Activated CD8-positive, alpha-beta T cell treated with anti-CD3 and anti-CD28 coated beads for 36 hours (primary cell): ENCODE results near the gene GAS2. TPM values are rescaled to one million over a fixed set of nuclear protein-coding genes. Genes with fewer than 3 reads are reported as not detected.

Experiments
- ATAC-seq: fragments of 200-7000 bp; cut with Tn5 transposase; one replicate; pipeline ENCODE4 v1.10.0; 2021; ENCODE audit warnings: mild to moderate bottlenecking, moderate library complexity
- CTCF ChIA-PET: fragments of 350-600 bp; sonication (Branson Sonifier 250); formaldehyde crosslinking; loops from one replicate; lab custom pipeline; 2021; ENCODE audit warnings: antibody characterized with exemption; lab: Charles Lee
- POLR2A ChIA-PET: fragments of 350-600 bp; sonication (Branson Sonifier 250); formaldehyde crosslinking; loops from one replicate; lab custom pipeline; 2021; ENCODE audit warnings: antibody characterized with exemption; lab: Charles Lee
- DNase-seq: peaks from one replicate; pipeline ENCODE4 v3.0.0-alpha.2; 2020
- H3K27ac Mint-ChIP-seq: one replicate; pipeline ENCODE4 v1.8.0; 2021; ENCODE audit warnings: mild to moderate bottlenecking, mixed read lengths
- H3K27me3 Mint-ChIP-seq: one replicate; pipeline ENCODE4 v1.8.0; 2021; ENCODE audit warnings: mixed read lengths
- H3K36me3 Mint-ChIP-seq: one replicate; pipeline ENCODE4 v1.8.0; 2021; ENCODE audit warnings: low read depth, mixed read lengths
- H3K4me1 Mint-ChIP-seq: one replicate; pipeline ENCODE4 v1.8.0; 2021; ENCODE audit warnings: low read depth, mixed read lengths
- H3K4me3 Mint-ChIP-seq: one replicate; pipeline ENCODE4 v1.8.0; 2021; ENCODE audit warnings: mild to moderate bottlenecking, moderate library complexity, mixed read lengths
- H3K9me3 Mint-ChIP-seq: one replicate; pipeline ENCODE4 v1.8.0; 2021; ENCODE audit warnings: mixed read lengths
- CTCF ChIP-seq: fragments of 200-600 bp; IDR thresholded peaks from one replicate; pipeline ENCODE4 v1.8.0; 2022; ENCODE audit warnings: antibody characterized with exemption, mild to moderate bottlenecking
- intact Hi-C: fragments of 100-400 bp; cut with micrococcal nuclease; formaldehyde crosslinking; loops from one replicate; pipeline ENCODE4 v1.10.0; 2022
- total RNA-seq, 2 experiments: library from RNA; stranded (reverse); gene quantifications; one replicate each; pipeline ENCODE4 v1.2.3, GENCODE V29; 2021

The GAS2 gene
- total RNA-seq, 2 experiments from 2014 or later, result 0.99 to 2.6 TPM

GRCh38 chr11:22626573-22627239 is 39.7 kb upstream of the GAS2 start:
- H3K9me3 Mint-ChIP-seq, result no peaks in the 10 kb centered on the region
- ATAC-seq (no peak), DNase-seq (no peak)
- ChIA-PET POLR2A (interaction anchor here (0.6 to 2.5 kb wide), 5 partner anchors 8 to 121 kb away, joined by 3 to 11 read pairs (median 4); no protein-coding TSS in a partner anchor), CTCF (interaction anchor here (1.0 to 2.0 kb wide), 3 partner anchors 10 to 161 kb away, joined by 3 to 7 read pairs (median 5); no protein-coding TSS in a partner anchor)
- intact Hi-C loops, result no loop called here
- H3K27me3 Mint-ChIP-seq, result no peaks in the 10 kb centered on the region
- H3K27ac Mint-ChIP-seq, result peak overlapping the region; percentile 22
- peaks cover 22% of the 10 kb centered on the region for H3K4me1 Mint-ChIP-seq
- H3K36me3 Mint-ChIP-seq, result peaks cover 20% of the 10 kb centered on the region
- peak overlapping the region; percentile 96 for H3K4me3 Mint-ChIP-seq
- TF ChIP-seq CTCF, result no peak

- DNase-seq, result no peak
- POLR2A ChIA-PET, result no interaction called here
- no peak for TF ChIP-seq CTCF
- Mint-ChIP-seq H3K9me3 (no peaks in the 10 kb centered on the region), H3K27me3 (no peaks in the 10 kb centered on the region), H3K27ac (no peak overlapping the region), H3K4me1 (peaks cover 18% of the 10 kb centered on the region), H3K4me3 (no peak overlapping the region), H3K36me3 (peaks cover 18% of the 10 kb centered on the region)
- ATAC-seq, result no peak
- CTCF ChIA-PET, result no interaction called here
- intact Hi-C loops, result no loop called here
Observed at GRCh38 chr11:22627421-22627820, 39.0 kb upstream of the GAS2 start.

GRCh38 chr11:22633354-22633902 is 33.0 kb upstream of the GAS2 start:
- intact Hi-C loops, result no loop called here
- ATAC-seq (no peak), DNase-seq (no peak)
- Mint-ChIP-seq H3K4me1 (peaks cover 1% of the 10 kb centered on the region), H3K9me3 (no peaks in the 10 kb centered on the region), H3K27ac (no peak overlapping the region), H3K36me3 (no peaks in the 10 kb centered on the region), H3K27me3 (no peaks in the 10 kb centered on the region), H3K4me3 (no peak overlapping the region)
- ChIA-PET POLR2A (interaction anchor here (0.9 kb wide), 1 partner anchor 8 kb away, joined by 3 read pairs; no protein-coding TSS in a partner anchor), CTCF (interaction anchor here (0.9 to 1.7 kb wide), 2 partner anchors 24 to 154 kb away, joined by 4 to 5 read pairs; no protein-coding TSS in a partner anchor)
- TF ChIP-seq CTCF, result no peak

- ChIA-PET POLR2A (interaction anchor here (0.8 to 1.6 kb wide), 2 partner anchors 10 to 27 kb away, joined by 3 to 11 read pairs; partner anchors contain the start of gene FANCF), CTCF (interaction anchor here (1.7 to 1.9 kb wide), 2 partner anchors 10 to 153 kb away, joined by 4 to 6 read pairs; partner anchors contain the start of gene FANCF)
- H3K27me3 Mint-ChIP-seq, result no peaks in the 10 kb centered on the region
- no peak overlapping the region for H3K4me3 Mint-ChIP-seq
- ATAC-seq (peak; percentile 35), DNase-seq (peak; percentile 20)
- no peak for TF ChIP-seq CTCF
- H3K36me3 Mint-ChIP-seq, result no peaks in the 10 kb centered on the region
- H3K27ac Mint-ChIP-seq, result no peak overlapping the region
- intact Hi-C loops, result no loop called here
- H3K9me3 Mint-ChIP-seq, result no peaks in the 10 kb centered on the region
- H3K4me1 Mint-ChIP-seq, result peaks cover 1% of the 10 kb centered on the region
Observed at GRCh38 chr11:22634897-22635629, 31.3 kb upstream of the GAS2 start.
